NCI-H2227 (cell line): Measurements from ENCODE around the gene C1orf50.
"Not testable (repeated sequence)": the region's sequence is repeated elsewhere in the genome, so short reads cannot be mapped to it uniquely, and the experiment has no call there.

ENCODE experiments used
- DNase-seq: peaks from one replicate; lab custom pipeline; 2025; ENCODE audit not compliant: unreplicated experiment; lab: John Stamatoyannopoulos, UW

Gene C1orf50

DNA sequence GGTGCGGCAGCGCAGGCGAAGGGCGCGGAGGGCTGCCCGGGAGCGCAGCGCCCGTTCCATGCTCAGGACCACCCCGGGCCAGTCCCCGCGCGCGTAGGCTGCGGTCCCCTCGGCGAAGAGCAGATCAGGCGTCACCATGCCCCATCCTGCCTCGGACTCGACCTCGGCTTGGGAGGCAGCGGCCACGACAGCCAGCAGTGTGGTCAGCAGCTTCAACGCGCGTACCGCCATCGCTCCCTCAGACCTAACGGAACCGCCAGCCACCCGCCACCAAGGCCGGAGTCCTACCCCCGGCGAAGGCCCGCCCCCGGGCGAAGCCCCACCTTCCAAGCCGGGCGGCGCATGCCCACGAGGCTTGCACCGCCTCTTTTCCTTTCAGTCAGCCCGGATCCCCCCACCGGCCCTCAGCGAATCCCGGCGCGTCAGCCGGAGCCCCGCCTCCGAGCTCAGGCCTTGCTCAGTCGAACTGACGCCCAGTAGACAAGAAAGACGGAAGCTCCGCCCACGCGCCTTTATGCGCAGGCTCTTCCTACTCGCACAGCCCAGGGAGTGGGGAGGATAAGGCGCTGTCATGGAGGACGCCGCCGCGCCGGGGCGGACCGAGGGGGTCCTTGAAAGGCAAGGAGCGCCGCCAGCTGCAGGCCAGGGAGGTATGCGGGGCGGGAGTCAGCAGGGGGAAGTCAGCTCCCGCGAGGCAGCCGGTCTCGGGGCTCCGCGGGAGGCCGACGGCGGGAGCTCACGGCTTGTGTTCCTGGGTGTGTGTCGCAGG lies at the start of gene C1orf50, which contains the start of gene P3H1:
Gene C1orf50 (plus strand): TSS at position 509 of the 769 bp plus-strand sequence. CDS start 63 bp downstream, at position 572.
Gene P3H1 (minus strand): TSS at position 288 of the 769 bp plus-strand sequence. CDS start 57 bp downstream, at position 231.
- peak; percentile 100 for DNase-seq

DNA sequence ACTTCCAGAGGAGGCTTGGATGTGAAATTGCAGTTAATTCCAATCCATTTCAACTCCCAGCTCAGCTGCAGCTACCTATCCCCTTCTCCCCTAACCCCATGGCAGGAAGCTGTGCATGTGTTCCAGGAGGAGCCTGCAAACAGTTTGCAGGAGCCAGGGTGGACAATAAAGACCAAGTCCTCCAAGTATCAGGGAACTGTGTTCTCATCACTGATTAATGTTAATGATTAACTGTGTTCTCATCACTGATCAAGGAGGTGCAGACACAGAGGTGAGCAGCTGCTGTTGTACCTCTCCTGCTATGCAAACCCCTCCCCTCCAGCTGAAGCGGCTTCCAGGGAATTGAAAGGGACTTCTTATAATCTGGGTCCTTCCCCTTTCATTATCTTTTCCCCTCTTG lies 46.2 kb upstream of the C1orf50 start:
- no peak for DNase-seq

DNA sequence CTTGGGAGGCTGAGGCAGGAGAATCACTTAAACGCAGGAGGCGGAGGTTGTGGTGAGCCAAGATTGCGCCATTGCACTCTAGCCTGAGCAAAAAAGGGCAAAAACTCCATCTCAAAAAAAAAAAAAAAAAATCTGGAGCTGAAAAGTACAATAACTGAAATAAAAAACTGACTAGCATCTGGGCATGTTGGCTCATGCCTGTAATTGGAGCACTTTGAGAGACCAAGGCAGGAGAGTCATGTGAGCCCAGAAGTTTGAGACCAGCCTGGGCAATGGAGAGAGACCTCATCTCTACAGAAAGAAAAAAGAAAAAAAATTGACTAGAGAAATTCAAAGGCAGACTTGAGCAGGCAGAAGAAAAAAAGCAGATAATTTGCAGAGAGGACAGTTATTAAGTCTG lies 45.1 kb upstream of the C1orf50 start:
- DNase-seq: no peak

DNA sequence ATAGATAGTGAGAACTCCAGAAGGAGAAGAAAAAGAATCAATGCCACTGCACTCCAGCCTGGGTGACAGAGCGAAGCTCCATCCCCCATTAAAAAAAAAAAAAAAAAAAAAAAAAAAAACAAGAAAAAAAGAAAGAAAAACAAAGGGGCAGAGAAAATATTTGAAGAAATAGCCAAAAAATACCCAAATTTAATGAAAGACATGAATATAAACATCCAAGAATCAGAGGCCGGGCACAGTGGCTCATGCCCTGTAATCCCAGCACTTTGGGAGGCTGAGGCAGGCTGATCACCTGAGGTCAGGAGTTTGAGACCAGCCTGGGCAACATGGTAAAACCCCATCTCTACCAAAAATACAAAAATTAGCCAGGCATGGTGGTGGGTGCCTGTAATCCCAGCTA lies 44.6 kb upstream of the C1orf50 start:
- not testable (repeated sequence) for DNase-seq

DNA sequence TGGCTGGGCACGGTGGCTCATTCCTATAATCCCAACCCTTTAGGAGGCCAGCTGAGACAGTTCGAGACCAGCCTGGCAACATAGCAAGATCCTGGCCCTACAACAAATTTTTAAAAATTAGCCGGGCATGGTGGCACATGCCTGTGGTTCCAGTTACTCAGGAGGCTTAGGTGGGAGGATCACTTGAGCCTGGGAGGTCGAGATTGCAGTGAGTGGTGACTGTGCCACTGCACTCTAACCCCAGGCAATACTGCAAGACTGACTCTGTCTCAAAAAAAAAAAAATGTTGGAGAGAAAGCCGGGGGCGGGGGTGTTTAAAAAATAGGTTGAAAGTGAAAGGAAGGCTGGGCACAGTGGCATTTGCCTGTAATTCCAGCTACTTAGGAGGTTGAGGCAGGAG lies 43.5 kb upstream of the C1orf50 start:
- DNase-seq: no peak

DNA sequence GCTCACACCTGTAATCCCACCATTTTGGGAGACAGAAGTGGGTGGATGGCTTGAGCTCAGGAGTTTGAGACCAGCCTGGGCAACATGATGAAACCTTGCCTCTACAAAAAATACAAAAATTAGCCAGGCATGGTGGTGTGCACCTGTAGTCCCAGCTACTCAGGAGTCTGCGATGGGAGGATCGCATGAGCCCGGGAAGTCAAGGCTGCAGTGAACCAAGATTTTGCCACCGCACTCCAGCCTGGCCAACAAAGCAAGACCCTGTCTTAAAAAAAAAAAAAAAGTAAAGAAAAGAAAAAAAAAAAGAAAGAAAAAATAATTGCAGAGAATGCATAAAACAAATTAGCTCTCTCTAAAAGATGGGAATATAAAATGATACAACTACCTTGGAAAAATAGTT lies 41.2 kb upstream of the C1orf50 start:
- not testable (repeated sequence) for DNase-seq

DNA sequence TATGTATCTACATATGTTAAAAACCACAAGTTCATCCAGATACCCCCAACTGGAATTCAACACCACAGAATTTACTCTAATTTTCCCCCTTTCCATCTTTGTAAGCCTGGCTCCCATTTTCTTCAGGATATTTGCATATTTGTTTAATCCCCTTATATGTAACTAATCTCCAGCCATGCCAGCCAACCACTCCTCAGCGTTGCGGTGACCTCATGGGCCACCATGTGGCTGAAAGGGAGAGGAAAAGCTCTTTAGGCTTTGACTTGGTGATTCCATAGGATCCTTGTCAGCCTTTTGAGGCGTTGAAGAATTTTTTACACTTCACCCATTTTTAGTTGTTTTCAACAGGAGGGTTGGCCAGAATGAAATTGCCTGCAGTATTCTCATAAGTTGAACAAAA lies 37.0 kb upstream of the C1orf50 start:
- DNase-seq: no peak

DNA sequence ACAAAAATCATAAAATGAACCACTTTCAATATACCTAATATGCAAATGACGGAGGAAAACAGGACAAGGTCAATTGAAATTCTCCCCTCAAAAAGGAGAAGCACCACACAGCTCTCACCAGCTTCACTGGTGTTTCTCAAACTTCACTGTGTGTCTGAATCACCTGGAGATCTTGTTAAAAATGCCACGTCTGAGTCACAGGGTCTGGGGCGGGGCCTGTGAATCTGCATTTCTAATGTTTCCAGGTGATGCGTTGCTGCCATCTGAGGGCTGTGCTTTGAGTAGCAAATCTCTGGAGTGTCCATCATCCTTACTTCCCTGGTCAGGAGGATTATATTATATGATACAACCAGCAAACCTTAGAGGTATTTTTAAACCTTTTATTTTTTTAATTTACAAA lies 36.1 kb upstream of the C1orf50 start:
- DNase-seq: no peak

DNA sequence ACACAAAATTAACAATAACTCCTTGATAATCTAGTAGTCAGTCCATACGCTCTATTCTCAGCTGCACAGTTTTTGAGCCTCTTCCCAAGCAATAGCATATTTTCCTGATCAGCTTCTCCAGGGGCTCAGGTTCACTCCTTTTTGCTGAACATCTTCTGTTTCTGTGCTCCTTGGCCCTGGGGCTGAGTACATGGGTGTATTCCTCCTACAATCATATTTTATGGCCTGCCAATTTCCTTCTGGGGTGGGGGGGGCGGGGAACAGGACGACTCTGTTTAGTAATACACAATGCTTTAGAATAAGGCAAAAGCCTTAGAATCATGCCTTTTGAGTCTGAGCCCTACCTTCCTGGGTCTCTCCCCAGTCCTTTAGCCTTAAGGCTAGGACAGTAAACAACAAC lies 35.5 kb upstream of the C1orf50 start:
- no peak for DNase-seq

DNA sequence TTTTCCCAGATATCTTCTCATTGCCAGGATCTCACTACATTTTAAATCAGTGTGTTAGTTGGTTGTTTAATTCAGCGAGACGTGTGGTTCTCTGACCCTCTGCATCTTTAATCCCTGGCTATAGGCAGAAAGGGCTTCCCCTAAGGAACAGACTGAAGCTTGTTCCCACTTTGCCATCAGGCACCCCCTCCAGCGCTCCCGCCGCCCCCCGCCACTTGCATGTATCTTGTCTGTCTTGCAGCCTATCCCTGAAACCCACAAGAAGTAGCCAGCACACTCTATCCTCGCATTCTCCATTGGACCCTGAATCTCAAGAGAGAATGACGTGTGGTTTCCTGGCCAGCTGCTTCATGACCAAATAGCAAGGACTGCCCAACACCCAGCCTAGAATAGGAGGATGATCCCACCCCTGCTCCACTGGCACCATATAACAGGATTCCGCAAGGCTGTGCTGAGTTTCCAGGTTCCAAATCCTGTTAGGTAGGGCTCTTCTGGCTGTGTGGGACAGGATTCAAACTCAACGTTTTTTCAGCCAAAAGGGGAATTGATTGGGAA lies 34.8 kb upstream of the C1orf50 start:
- no peak for DNase-seq

DNA sequence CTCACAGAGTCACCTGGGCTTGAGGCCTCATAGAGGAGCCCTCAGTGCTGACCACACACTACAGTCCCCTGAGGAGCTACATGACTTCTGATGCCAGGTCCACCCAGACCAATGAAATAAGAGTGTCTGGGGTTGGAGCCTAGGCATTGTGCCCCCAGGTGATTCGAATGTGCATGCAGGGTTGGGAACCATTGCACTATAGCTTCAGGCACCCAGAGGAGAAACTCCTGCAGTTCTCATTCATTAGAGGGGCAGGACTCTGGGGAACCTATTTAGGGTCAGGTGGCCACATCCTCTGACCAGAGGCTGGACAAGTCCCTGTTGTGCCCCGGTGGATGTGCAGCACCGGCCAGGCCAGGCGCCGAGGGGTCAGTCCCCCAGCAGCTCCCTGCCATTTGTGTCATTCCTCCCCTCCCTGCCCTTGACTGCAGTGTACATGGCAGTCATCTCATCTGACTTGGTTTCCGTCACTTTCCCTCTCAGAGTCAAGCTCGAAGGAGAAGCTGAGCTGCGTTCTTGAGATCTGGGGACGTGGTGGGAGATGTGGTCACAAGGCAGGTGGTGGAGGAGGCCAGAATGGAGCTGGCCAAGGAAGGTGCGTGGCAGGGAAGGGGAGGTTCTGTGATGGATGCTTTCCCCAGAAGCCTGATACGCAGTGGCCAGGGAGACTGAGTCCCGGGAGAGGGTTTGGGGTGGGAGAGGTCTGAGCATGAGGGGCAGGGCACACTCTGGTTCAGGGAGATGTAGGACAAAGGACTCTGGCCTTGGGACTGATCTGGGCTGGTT lies 33.4 kb upstream of the C1orf50 start:
- no peak for DNase-seq

DNA sequence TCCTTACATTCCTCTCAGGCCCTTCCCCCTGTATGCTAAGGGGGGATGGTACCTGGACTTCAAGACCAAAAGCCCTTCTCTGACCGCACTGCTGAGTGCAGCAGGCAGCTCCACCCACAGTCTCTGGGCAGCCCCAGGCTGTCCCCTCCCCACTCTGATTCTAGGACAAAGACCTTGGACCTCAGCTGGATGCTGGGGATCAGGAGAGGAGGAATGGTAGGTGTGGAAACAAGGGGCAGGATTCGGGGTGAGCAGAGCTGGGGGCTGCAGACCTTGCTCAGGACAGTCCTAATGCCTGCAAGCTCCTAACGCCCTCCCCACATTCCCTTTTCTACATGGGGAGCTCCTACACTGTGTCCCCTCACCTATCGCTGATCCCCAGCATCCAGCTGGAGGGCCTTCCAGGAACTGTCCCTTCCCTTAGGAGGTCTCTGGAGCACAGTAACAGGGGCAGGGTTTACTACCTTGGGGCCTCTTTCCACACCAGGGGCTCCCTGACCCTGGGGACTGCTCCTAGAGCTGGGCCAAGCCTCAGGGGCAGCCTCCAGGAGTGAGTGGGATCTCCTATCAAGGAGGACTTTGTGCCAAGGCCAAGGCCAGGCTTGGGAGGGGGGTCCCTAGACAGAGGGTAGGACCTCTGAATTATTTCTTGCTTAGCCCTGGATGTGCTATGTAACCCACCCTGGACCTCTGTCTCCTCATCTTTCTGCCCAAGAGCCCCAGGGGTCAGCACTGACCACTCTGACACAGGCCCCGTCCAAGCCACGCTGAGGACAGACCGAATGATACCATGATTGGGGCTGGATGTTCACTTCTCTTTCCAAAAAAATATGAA lies 32.6 kb upstream of the C1orf50 start:
- DNase-seq: no peak

DNA sequence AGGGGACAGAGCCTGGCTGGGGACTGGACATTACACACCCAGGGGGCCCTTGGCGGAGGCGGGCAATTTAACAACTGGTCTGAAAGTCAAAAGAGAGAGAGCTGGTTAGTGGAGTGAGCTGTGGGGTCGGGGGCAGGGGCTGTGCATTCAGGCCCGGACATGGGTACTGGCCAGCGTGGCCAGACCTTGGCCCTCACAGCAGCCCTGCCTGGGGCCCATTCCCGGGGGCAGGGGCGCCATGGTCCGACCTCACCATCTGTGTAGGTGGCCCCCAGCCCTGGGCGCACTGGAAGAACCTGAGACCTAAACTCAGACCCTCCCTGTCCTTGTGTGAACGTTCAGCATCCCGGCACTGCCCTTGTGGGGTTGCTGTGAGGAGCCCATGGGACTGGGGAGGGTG lies 32.0 kb upstream of the C1orf50 start:
- DNase-seq: no peak

DNA sequence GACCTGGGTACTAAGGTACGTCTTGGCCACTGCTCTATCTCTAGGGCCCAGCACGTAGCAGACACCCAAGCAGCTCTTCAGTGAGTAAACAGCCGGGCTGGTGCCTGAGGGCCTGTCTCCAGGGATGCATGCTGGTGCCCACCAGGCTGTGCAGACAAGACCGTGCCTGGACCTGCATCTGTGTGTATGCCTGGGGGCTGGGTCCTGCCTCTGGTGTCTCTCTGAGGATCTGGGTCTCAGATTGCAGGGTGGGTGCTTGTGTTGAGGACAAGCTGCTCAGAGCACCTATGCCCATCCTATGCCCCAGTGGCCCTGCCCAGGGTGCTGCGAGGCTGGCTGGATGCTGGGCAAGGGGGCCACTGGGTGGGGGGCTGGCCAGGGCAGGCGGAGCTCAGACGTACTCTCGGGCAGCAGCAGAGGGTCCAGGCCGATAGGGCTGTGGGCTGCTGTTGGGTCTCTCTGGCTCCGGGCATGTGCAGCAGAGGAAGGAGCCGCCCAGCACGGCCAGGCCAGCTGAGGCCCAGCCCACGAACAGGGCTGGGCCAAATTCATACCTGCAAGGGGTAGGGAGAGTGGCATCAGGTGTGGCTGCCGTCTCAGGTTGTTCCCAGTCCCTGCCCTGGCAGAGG lies 31.5 kb upstream of the C1orf50 start:
- no peak for DNase-seq

DNA sequence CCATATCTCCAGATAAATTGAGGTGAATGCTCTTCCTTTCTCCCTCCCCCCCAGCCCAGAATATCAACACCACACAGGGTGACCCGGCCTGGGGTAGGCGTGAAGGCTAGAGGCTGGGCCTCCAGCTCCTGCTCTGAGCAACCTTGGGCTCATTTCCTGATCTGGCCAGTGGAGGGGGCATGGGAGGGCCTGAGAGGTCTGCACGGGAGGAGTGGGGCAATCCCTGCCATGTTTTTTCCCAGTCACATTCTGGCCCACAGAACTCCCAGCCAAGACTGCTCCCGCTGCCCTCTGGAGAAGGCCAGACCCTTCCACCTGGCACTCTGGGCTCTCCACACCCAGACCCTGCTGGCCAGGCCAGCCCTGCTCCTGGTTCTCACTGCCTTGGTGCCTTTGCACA lies 30.9 kb upstream of the C1orf50 start:
- DNase-seq: no peak

DNA sequence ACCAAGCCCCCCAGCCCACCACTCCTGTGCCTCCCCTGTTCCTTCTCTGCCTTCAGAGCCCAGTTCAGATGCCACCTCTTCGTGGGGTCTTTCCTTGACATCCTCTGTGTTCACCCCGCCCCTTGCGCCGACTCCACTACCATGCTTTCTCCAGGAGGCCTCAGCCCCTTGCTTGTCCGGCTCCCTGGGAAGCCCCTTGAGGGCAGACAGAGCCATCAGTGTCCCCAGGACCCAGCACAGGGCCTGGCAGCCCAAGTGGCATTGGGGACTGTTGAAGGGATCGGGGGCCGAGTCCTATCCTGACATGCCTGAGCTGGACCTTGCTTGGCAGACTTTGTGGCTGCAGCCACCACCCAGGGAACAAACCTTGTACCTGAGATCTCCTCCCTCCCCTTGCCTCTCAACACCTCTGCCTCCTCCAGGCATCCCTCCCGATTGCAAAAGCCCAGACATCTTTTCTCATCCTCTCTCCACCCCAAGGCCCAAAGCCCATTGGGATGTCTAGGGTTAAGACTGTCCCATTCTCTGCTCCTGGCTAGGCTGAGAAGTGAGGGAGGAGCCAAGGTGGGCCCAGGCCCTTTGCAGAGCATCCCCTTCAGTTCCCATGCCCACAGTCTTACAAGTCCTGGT lies 30.4 kb upstream of the C1orf50 start:
- DNase-seq: no peak

DNA sequence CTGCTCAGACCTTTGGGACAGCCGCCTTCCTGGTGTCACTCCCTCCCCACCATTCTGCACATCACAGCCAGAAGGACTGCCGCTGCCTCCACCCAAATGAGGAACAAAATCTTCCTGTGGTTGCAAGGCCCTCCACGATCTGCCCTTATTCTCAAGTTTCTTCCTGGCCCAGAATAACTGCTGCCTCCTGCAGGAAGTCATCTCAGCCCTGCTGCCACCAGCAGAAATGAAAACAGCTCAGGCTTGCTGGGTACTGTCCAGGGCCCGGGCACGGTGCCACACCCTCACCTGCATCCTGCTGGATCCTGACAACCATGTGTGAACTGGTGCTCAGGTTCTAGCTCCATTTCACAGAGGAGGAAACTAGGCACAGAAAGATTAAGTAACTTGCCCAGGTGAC lies 29.8 kb upstream of the C1orf50 start:
- DNase-seq: no peak

DNA sequence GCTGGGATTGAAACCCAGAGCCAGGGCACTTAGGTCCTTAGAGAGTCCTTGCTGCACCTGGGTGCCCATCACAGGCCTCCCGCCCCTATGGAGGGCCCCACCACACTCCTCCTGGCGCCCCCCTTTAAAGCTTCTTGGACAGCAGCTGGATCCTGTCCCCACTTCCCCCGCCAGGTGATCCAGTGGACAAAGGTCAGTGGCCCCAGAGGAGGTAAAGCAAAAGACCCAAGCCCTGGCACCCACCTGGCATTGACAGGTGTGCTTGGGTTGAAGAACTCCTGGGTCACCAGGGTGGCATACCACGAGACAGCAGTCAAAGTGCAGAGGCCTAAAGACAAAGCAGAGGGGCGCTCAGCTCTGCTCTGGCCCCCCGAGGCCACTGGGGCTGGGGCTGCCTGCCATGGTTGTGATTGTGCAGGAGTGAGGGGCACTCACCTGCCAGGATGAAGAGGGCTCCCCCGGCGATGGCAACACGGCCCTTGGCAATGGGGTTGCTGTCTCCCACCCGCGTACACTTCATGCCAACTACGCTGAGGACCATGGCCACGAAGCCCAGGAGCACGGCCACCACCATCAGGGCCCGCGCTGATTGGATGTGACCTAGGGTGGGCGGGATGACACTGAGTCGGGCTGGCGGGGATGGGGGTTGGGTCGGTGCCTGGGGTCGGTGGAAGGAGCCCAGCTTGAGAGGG lies 28.9 kb upstream of the C1orf50 start:
- no peak for DNase-seq

DNA sequence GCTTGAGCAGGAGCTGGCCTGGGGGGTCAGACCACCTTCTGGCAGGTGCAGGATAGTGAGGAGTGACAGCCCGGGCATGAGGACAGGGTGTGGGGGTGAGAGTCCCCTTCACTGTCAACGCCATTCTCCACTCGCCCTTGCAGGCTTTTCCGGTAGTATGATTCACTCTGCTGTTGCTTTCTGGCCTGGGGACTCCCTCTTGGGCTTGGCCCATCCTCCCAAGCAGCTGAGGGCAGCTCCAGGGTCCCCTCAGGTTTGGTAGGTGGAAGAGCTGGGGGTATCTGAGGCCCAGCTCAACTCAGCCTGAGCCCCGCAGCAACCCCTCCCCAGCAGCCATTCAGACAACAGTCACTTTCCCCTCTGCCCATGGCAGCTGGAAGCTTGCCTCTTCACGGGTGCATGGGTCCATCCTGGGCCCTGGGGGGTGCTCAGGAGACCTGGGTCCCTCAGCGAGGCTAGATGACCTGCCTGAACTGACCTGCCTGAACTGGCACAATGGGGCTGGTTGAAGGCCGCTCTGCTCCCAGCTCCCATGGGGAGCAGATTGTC lies 28.3 kb upstream of the C1orf50 start:
- no peak for DNase-seq
